OCI-LY7 (cell line): Measurements from ENCODE around the gene AHSP.

ENCODE experiments used
- EZH2phosphoT487 ChIP-seq: fragments of 200-600 bp; sonication (generic); IDR thresholded peaks from 2 replicates; pipeline ENCODE4 v1.6.1; 2018; ENCODE audit warnings: low read depth, borderline replicate concordance, mild to moderate bottlenecking, mixed run types, antibody characterized with exemption, low read length, moderate library complexity, mixed read lengths
- TF ChIP-seq, protein P1 (sequence below): fragments of 200-600 bp; sonication (generic); conservative IDR thresholded peaks from 2 replicates; pipeline ENCODE4 v1.5.1; 2014; ENCODE audit warnings: mild to moderate bottlenecking, antibody characterized with exemption, low read length, moderate library complexity, mixed read lengths

DNA sequence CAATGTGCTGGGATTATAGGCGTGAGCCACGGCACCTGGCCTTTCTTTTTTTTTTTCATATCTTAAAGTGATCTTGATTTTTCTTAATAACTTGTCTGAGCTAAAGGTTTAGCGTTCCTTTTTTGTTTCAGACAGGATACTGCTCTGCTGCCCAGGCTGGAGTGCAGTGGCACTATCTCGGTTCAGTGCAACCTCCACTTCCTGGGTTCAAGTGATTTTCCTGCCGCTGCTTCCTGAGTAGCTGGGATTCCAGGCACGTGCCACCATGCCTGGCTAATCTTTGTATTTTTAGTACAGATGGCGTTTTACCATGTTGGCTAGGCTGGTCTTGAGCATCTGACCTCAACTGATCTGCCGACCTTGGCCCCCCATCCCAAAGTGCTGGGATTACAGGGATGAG is 23.5 kb upstream of the AHSP start:
- TF ChIP-seq, protein P1, sequence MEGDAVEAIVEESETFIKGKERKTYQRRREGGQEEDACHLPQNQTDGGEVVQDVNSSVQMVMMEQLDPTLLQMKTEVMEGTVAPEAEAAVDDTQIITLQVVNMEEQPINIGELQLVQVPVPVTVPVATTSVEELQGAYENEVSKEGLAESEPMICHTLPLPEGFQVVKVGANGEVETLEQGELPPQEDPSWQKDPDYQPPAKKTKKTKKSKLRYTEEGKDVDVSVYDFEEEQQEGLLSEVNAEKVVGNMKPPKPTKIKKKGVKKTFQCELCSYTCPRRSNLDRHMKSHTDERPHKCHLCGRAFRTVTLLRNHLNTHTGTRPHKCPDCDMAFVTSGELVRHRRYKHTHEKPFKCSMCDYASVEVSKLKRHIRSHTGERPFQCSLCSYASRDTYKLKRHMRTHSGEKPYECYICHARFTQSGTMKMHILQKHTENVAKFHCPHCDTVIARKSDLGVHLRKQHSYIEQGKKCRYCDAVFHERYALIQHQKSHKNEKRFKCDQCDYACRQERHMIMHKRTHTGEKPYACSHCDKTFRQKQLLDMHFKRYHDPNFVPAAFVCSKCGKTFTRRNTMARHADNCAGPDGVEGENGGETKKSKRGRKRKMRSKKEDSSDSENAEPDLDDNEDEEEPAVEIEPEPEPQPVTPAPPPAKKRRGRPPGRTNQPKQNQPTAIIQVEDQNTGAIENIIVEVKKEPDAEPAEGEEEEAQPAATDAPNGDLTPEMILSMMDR: no peak
- no peak for TF ChIP-seq EZH2phosphoT487
